GM18951 (cell line): ENCODE results near the gene VPS18.

Experiments used
- POLR2A ChIP-seq: IDR thresholded peaks from 4 replicates; pipeline ENCODE4 v1.6.1; 2011; ENCODE audit warnings: mild to moderate bottlenecking; ENCODE audit not compliant: insufficient read length, insufficient read depth; ENCODE audit errors: extremely low read depth
- in situ Hi-C: fragments of 300-500 bp; cut with MboI; formaldehyde crosslinking; loops from one replicate; pipeline ENCODE4 v1.12.0; 2022; ENCODE audit warnings: low sequenced_read_pairs, mixed read lengths, inconsistent platforms; ENCODE audit not compliant: unreplicated experiment

Gene VPS18

GRCh38 chr15:40899536-40900207, 5.4 kb downstream of the VPS18 start:
- no peak for TF ChIP-seq POLR2A
- in situ Hi-C loops: no loop called here

- TF ChIP-seq POLR2A: no peak
- in situ Hi-C loops: no loop called here
These were observed 6.2 kb downstream of the VPS18 start for GRCh38 chr15:40900256-40901052.

- in situ Hi-C loops: no loop called here
These were observed 6.8 kb downstream of the VPS18 start for GRCh38 chr15:40901053-40901443.

GRCh38 chr15:40902605-40903561, 8.6 kb downstream of the VPS18 start:
- in situ Hi-C loops: no loop called here
- TF ChIP-seq POLR2A: no peak

More at GRCh38 chr15:40901053-40901443, 6.8 kb downstream of the VPS18 start:
- TF ChIP-seq POLR2A: no peak

- no peak for TF ChIP-seq POLR2A
- in situ Hi-C loops: no loop called here
These were observed 10.4 kb downstream of the VPS18 start for GRCh38 chr15:40904552-40905201.

- in situ Hi-C loops: no loop called here
- TF ChIP-seq POLR2A: no peak
These were observed 12.1 kb downstream of the VPS18 start for GRCh38 chr15:40906091-40906990.

- no peak for TF ChIP-seq POLR2A
- in situ Hi-C loops: no loop called here
These were observed 12.9 kb downstream of the VPS18 start for GRCh38 chr15:40906991-40907802.

GRCh38 chr15:40908095-40908494, 13.8 kb downstream of the VPS18 start:
- TF ChIP-seq POLR2A: no peak
- in situ Hi-C loops: no loop called here

- in situ Hi-C loops: loop anchor here (10.0 kb wide), 1 partner anchor 105 kb away; no protein-coding TSS in a partner anchor
- no peak for TF ChIP-seq POLR2A
These were observed 15.7 kb downstream of the VPS18 start for GRCh38 chr15:40909662-40910630.

- no peak for TF ChIP-seq POLR2A
- in situ Hi-C loops: loop anchor here (10.0 kb wide), 1 partner anchor 104 kb away; no protein-coding TSS in a partner anchor
These were observed 16.9 kb downstream of the VPS18 start for GRCh38 chr15:40911141-40911540.

- TF ChIP-seq POLR2A: no peak
- in situ Hi-C loops: loop anchor here (10.0 kb wide), 1 partner anchor 103 kb away; no protein-coding TSS in a partner anchor
These were observed 17.4 kb downstream of the VPS18 start for GRCh38 chr15:40911693-40912092.
